AG10803 (cell line): Measurements from ENCODE around the gene NIT2.
"Not testable (repeated sequence)": the region's sequence is repeated elsewhere in the genome, so short reads cannot be mapped to it uniquely, and the experiment has no call there.

Experiments
- DNase-seq: peaks from one replicate; pipeline ENCODE4 v3.0.0; 2010; ENCODE audit warnings: low read depth
- H3K4me3 ChIP-seq: 2 replicates; pipeline ENCODE4 v1.5.1; 2011; ENCODE audit warnings: mild to moderate bottlenecking, low read length, control low read depth
- CTCF ChIP-seq: conservative IDR thresholded peaks from 2 replicates; pipeline ENCODE4 v1.5.1; 2011; ENCODE audit warnings: mild to moderate bottlenecking, low read length, control low read depth, inconsistent platforms

Gene NIT2

GRCh38 chr3:100329800-100330489 lies 4.6 kb upstream of the NIT2 start:
- DNase-seq: no peak
- no peak for TF ChIP-seq CTCF
- H3K4me3 ChIP-seq: no peak overlapping the region

- no peak for DNase-seq
- TF ChIP-seq CTCF: no peak
- H3K4me3 ChIP-seq: no peak overlapping the region
These were observed 3.9 kb upstream of the NIT2 start for GRCh38 chr3:100330651-100331050.

GRCh38 chr3:100331660-100332059 lies 2.9 kb upstream of the NIT2 start:
- no peak for TF ChIP-seq CTCF
- no peak overlapping the region for H3K4me3 ChIP-seq
- no peak for DNase-seq

GRCh38 chr3:100333051-100333450 lies 1.5 kb upstream of the NIT2 start:
- TF ChIP-seq CTCF: no peak

GRCh38 chr3:100333970-100334487 lies 528 bp upstream of the NIT2 start:
- no peak for DNase-seq
- peak overlapping the region; percentile 86 for H3K4me3 ChIP-seq
- no peak for TF ChIP-seq CTCF

More at GRCh38 chr3:100333051-100333450, 1.5 kb upstream of the NIT2 start:
- no peak overlapping the region for H3K4me3 ChIP-seq
- no peak for DNase-seq

GRCh38 chr3:100335434-100335833 lies 877 bp downstream of the NIT2 start:
- peak overlapping the region; percentile 86 for H3K4me3 ChIP-seq
- TF ChIP-seq CTCF: no peak
- no peak for DNase-seq

GRCh38 chr3:100336229-100336628 lies 1.7 kb downstream of the NIT2 start:
- DNase-seq, H3K4me3 ChIP-seq: not testable (repeated sequence)
